Keratinocyte (primary cell): ENCODE data around the gene KDM3B. TPM values are rescaled to one million over a fixed set of nuclear protein-coding genes. Genes with fewer than 3 reads are reported as not detected.
A peak's percentile ranks its signal among the peaks of the same experiment; 100 is the strongest.

Experiments
- DNase-seq: peaks from one replicate; pipeline ENCODE4 v3.0.0-alpha.2; 2011; ENCODE audit warnings: low read depth, missing footprints, low spot score
- FAIRE-seq: peaks from 2 replicates; lab custom pipeline; 2011; peaks lifted over from hg19 to GRCh38; lab: Jason Lieb, UNC
- H2AFZ ChIP-seq: 2 replicates; pipeline ENCODE4 v1.6.0; 2012; ENCODE audit warnings: low read length, control low read depth, inconsistent platforms; ENCODE audit not compliant: control insufficient read depth
- H3K27ac ChIP-seq: 2 replicates; pipeline ENCODE4 v1.5.1; 2011; ENCODE audit warnings: low read length; ENCODE audit not compliant: control insufficient read depth, insufficient read depth
- H3K27me3 ChIP-seq: 3 replicates; pipeline ENCODE4 v1.6.0; 2011; ENCODE audit warnings: low read length; ENCODE audit not compliant: control insufficient read depth, insufficient read depth; ENCODE audit errors: extremely low read depth
- H3K36me3 ChIP-seq, 2 experiments: 2 replicates in 1 of 2; 3 replicates in 1 of 2; pipeline ENCODE4 v1.5.1; 2011; ENCODE audit warnings: low read length in 2 of 2, mild to moderate bottlenecking in 1 of 2; ENCODE audit not compliant: control insufficient read depth in 2 of 2, insufficient read depth in 2 of 2; ENCODE audit errors: extremely low read depth in 1 of 2
- H3K4me1 ChIP-seq: 3 replicates; pipeline ENCODE4 v1.5.1; 2011; ENCODE audit warnings: low read length; ENCODE audit not compliant: control insufficient read depth, insufficient read depth; ENCODE audit errors: extremely low read depth
- H3K4me2 ChIP-seq: 3 replicates; pipeline ENCODE4 v1.6.0; 2011; ENCODE audit warnings: low read depth, low read length; ENCODE audit not compliant: control insufficient read depth, insufficient read depth; ENCODE audit errors: extremely low read depth
- H3K4me3 ChIP-seq, 3 experiments: fragments of 200-600 bp in 1 of 3; sonication (generic) in 1 of 3; 2 replicates in 2 of 3; 3 replicates in 1 of 3; pipeline ENCODE4 v1.5.1; 2011 to 2016; ENCODE audit warnings: low read length in 3 of 3, mild to moderate bottlenecking in 3 of 3, control low read depth in 2 of 3, inconsistent platforms in 1 of 3, low read depth in 1 of 3, mixed read lengths in 1 of 3, mixed run types in 1 of 3, moderate library complexity in 1 of 3; ENCODE audit not compliant: control insufficient read depth in 2 of 3, insufficient read depth in 2 of 3; ENCODE audit errors: extremely low read depth in 1 of 3
- H3K79me2 ChIP-seq: 2 replicates; pipeline ENCODE4 v1.6.0; 2012; ENCODE audit warnings: low read length; ENCODE audit not compliant: control insufficient read depth, insufficient read depth
- H3K9ac ChIP-seq: 3 replicates; pipeline ENCODE4 v1.6.0; 2011; ENCODE audit warnings: low read length; ENCODE audit not compliant: control insufficient read depth, insufficient read depth; ENCODE audit errors: extremely low read depth
- H3K9me1 ChIP-seq: 3 replicates; pipeline ENCODE4 v1.6.0; 2011; ENCODE audit warnings: low read length; ENCODE audit not compliant: control insufficient read depth, insufficient read depth; ENCODE audit errors: extremely low read depth
- H3K9me3 ChIP-seq: 2 replicates; pipeline ENCODE4 v1.5.1; 2012; ENCODE audit warnings: low read depth, low read length; ENCODE audit not compliant: control insufficient read depth
- H4K20me1 ChIP-seq: 3 replicates; pipeline ENCODE4 v1.6.0; 2011; ENCODE audit warnings: low read length; ENCODE audit not compliant: control insufficient read depth, insufficient read depth; ENCODE audit errors: extremely low read depth
- EZH2 ChIP-seq: IDR thresholded peaks from one replicate; pipeline ENCODE4 v1.6.1; 2012; ENCODE audit warnings: inconsistent platforms, mild to moderate bottlenecking, low read length, moderate library complexity
- dilution Hi-C: fragments of 300-500 bp; cut with MboI; formaldehyde crosslinking; loops from one replicate; pipeline ENCODE4 v1.7.0; 2020; ENCODE audit warnings: low sequenced_read_pairs; ENCODE audit not compliant: extremely low pct_ligation_motif_present
- polyA plus RNA-seq, 5 experiments: library from polyadenylated mRNA; depleted of rRNA in 3 of 5; stranded (reverse) in 3 of 5; stranded (forward) in 1 of 5; unstranded in 1 of 5; fragments of >200 nt; gene quantifications; 1 replicate in 1 of 5; 2 replicates in 3 of 5; 3 replicates in 1 of 5; pipeline versions ENCODE4 v1.2.1 to v1.2.3, GENCODE V29; 2011 to 2012; ENCODE audit warnings: missing spikeins in 2 of 5, low read depth in 1 of 5, low replicate concordance in 1 of 5
- TF ChIP-seq, protein P1 (sequence below), 3 experiments: IDR thresholded peaks in 1 of 3; conservative IDR thresholded peaks in 1 of 3; optimal IDR thresholded peaks in 1 of 3; 2 replicates in 2 of 3; 3 replicates in 1 of 3; pipeline versions ENCODE3 to v1.5.1; 2011; ENCODE audit warnings: low read length in 3 of 3, mild to moderate bottlenecking in 3 of 3, moderate library complexity in 2 of 3, control low read depth in 1 of 3, inconsistent platforms in 1 of 3; ENCODE audit not compliant: insufficient read depth in 2 of 3; ENCODE audit errors: extremely low read depth in 1 of 3

KDM3B gene
- polyA plus RNA-seq, 1 donor (not counting 4 experiments of a cell fraction or from before 2014, with no cell fraction given) = 28.8 TPM

DNA sequence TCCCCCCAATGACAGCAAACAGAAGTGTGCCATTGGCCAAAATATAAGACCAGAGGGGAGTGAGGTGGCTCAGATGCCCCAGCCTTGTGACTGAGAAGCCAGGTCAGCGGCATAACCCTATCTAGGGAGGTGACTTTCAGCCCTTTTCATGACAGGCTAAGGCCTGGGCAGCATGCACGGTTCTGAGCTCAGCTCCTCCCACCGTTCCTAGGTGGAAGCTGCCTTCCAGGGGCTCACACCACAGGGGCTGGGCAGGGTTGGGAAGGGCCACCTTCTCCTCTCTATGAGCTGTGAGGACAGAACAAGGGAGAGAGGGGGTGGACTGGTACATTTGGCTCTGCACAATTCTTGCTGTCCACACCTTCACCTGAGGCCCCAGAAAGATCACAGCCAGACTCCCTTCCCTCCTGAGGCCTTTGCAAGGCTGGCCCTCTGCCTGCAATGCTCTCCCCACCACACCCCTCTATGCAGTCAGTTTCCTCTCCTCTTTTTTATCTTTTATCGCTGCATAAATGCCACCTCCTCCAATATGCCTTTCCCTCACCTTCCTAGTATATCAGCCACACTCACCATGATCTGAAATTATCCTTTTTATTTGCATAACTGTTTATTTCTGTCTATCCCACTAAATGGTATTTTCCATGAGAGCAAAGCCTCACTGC is 107.7 kb downstream of the KDM3B start:
- H3K27ac ChIP-seq = no peak overlapping the region
- no peak overlapping the region for H3K9ac ChIP-seq
- no peak overlapping the region for H3K4me2 ChIP-seq
- FAIRE-seq (no peak), DNase-seq (no peak)
- H3K27me3 ChIP-seq = no peaks in the 10 kb centered on the region
- H4K20me1 ChIP-seq = no peaks in the 10 kb centered on the region
- H3K4me3 ChIP-seq = no peak overlapping the region
- no peaks in the 10 kb centered on the region for H3K36me3 ChIP-seq
- H2AFZ ChIP-seq = no peak overlapping the region
- peaks cover 12% of the 10 kb centered on the region for H3K4me1 ChIP-seq
- H3K79me2 ChIP-seq = no peaks in the 10 kb centered on the region
- no peaks in the 10 kb centered on the region for H3K9me3 ChIP-seq
- dilution Hi-C loops = no loop called here
- TF ChIP-seq, protein P1, sequence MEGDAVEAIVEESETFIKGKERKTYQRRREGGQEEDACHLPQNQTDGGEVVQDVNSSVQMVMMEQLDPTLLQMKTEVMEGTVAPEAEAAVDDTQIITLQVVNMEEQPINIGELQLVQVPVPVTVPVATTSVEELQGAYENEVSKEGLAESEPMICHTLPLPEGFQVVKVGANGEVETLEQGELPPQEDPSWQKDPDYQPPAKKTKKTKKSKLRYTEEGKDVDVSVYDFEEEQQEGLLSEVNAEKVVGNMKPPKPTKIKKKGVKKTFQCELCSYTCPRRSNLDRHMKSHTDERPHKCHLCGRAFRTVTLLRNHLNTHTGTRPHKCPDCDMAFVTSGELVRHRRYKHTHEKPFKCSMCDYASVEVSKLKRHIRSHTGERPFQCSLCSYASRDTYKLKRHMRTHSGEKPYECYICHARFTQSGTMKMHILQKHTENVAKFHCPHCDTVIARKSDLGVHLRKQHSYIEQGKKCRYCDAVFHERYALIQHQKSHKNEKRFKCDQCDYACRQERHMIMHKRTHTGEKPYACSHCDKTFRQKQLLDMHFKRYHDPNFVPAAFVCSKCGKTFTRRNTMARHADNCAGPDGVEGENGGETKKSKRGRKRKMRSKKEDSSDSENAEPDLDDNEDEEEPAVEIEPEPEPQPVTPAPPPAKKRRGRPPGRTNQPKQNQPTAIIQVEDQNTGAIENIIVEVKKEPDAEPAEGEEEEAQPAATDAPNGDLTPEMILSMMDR (optimal IDR thresholded peaks at IDR 0.05 in 1 of 3, IDR thresholded peaks at IDR 0.05 in 1 of 3, conservative IDR thresholded peaks at IDR 0.05 in 1 of 3; ENCODE audit: extremely low read depth in 1 of 3, insufficient read depth in 2 of 3, low read length in 3 of 3) = no peak
- TF ChIP-seq EZH2 = no peak
- no peaks in the 10 kb centered on the region for H3K9me1 ChIP-seq

GRCh38 chr5:138461343-138462125 is 109.0 kb downstream of the KDM3B start:
- H3K9me3 ChIP-seq = no peaks in the 10 kb centered on the region
- dilution Hi-C loops = no loop called here
- H3K4me2 ChIP-seq = peak overlapping the region; percentile 8
- peaks cover 7% of the 10 kb centered on the region for H3K79me2 ChIP-seq
- TF ChIP-seq, protein P1 (optimal IDR thresholded peaks at IDR 0.05 in 1 of 3, IDR thresholded peaks at IDR 0.05 in 1 of 3, conservative IDR thresholded peaks at IDR 0.05 in 1 of 3; ENCODE audit: extremely low read depth in 1 of 3, insufficient read depth in 2 of 3, low read length in 3 of 3) = no peak
- no peak for TF ChIP-seq EZH2
- H3K9ac ChIP-seq = no peak overlapping the region
- DNase-seq (no peak), FAIRE-seq (peak; percentile 93)
- no peak overlapping the region for H3K27ac ChIP-seq
- H3K4me1 ChIP-seq = peaks cover 13% of the 10 kb centered on the region
- H4K20me1 ChIP-seq = peaks cover 6% of the 10 kb centered on the region
- H3K27me3 ChIP-seq = no peaks in the 10 kb centered on the region
- no peaks in the 10 kb centered on the region for H3K9me1 ChIP-seq
- no peak overlapping the region for H3K4me3 ChIP-seq
- H2AFZ ChIP-seq = peak overlapping the region; percentile 24
- H3K36me3 ChIP-seq = peaks cover 0 to under 1% of the 10 kb centered on the region in 2 experiments
